Measurements from ENCODE around the gene SEMA6A.

The SEMA6A gene

GRCh38 chr5:116577064-116577788 lies 2.6 kb upstream of the SEMA6A start:
- Histone ChIP-seq H3K27ac (ENCODE audit: poor library complexity, severe bottlenecking) (no peak overlapping the region), H3K4me3 (ENCODE audit: severe bottlenecking) (no peak overlapping the region), H3K4me1 (ENCODE audit: insufficient read depth, poor library complexity, severe bottlenecking) (no peaks in the 10 kb centered on the region)

GRCh38 chr5:116576053-116576713 lies 1.6 kb upstream of the SEMA6A start:
- Histone ChIP-seq H3K27ac (ENCODE audit: poor library complexity, severe bottlenecking) (no peak overlapping the region), H3K4me3 (ENCODE audit: severe bottlenecking) (no peak overlapping the region), H3K9me3 (ENCODE audit: severe bottlenecking) (no peaks in the 10 kb centered on the region), H3K4me1 (ENCODE audit: insufficient read depth, poor library complexity, severe bottlenecking) (no peaks in the 10 kb centered on the region), H3K27me3 (ENCODE audit: insufficient read depth, poor library complexity, severe bottlenecking) (peaks cover 69% of the 10 kb centered on the region), H3K36me3 (ENCODE audit: low read depth) (no peaks in the 10 kb centered on the region)
- TF ChIP-seq CTCF (IDR thresholded peaks at IDR 0.05; ENCODE audit: poor library complexity, severe bottlenecking) = peak; percentile 90
- peak; percentile 33 for ATAC-seq (ENCODE audit: low read depth)
- no peak for DNase-seq (ENCODE audit: low spot score)

More at GRCh38 chr5:116577064-116577788, 2.6 kb upstream of the SEMA6A start:
- H3K27me3 ChIP-seq (ENCODE audit: insufficient read depth, poor library complexity, severe bottlenecking) = peaks cover 69% of the 10 kb centered on the region
- TF ChIP-seq CTCF (IDR thresholded peaks at IDR 0.05; ENCODE audit: poor library complexity, severe bottlenecking) = no peak
- ATAC-seq (ENCODE audit: low read depth) (no peak), DNase-seq (ENCODE audit: low spot score) (no peak)
- H3K9me3 ChIP-seq (ENCODE audit: severe bottlenecking) = no peaks in the 10 kb centered on the region
- H3K36me3 ChIP-seq (ENCODE audit: low read depth) = no peaks in the 10 kb centered on the region

- Histone ChIP-seq H3K27ac (ENCODE audit: poor library complexity, severe bottlenecking) (no peak overlapping the region), H3K9me3 (ENCODE audit: severe bottlenecking) (no peaks in the 10 kb centered on the region), H3K36me3 (ENCODE audit: low read depth) (no peaks in the 10 kb centered on the region), H3K27me3 (ENCODE audit: insufficient read depth, poor library complexity, severe bottlenecking) (peaks cover 73% of the 10 kb centered on the region), H3K4me3 (ENCODE audit: severe bottlenecking) (no peak overlapping the region), H3K4me1 (ENCODE audit: insufficient read depth, poor library complexity, severe bottlenecking) (no peaks in the 10 kb centered on the region)
- no peak for DNase-seq (ENCODE audit: low spot score)
- ATAC-seq (ENCODE audit: low read depth) = no peak; the same call in 2 of the 3 replicates
- no peak for TF ChIP-seq CTCF (IDR thresholded peaks at IDR 0.05; ENCODE audit: poor library complexity, severe bottlenecking)
Observed at GRCh38 chr5:116575326-116576052, 866 bp upstream of the SEMA6A start.

- Histone ChIP-seq H3K4me3 (ENCODE audit: severe bottlenecking) (no peak overlapping the region), H3K27ac (ENCODE audit: poor library complexity, severe bottlenecking) (no peak overlapping the region), H3K4me1 (ENCODE audit: insufficient read depth, poor library complexity, severe bottlenecking) (no peaks in the 10 kb centered on the region), H3K9me3 (ENCODE audit: severe bottlenecking) (no peaks in the 10 kb centered on the region), H3K36me3 (ENCODE audit: low read depth) (no peaks in the 10 kb centered on the region), H3K27me3 (ENCODE audit: insufficient read depth, poor library complexity, severe bottlenecking) (peaks cover 89% of the 10 kb centered on the region)
- no peak for TF ChIP-seq CTCF (IDR thresholded peaks at IDR 0.05; ENCODE audit: poor library complexity, severe bottlenecking)
- ATAC-seq (ENCODE audit: low read depth) (no peak), DNase-seq (ENCODE audit: low spot score) (no peak)
Observed at GRCh38 chr5:116573702-116574366, 789 bp downstream of the SEMA6A start.

Measured in RWPE2 (cell line).